Measurements from ENCODE around the gene UBAP2L.

GRCh38 chr1:154240294-154240833 lies 19.6 kb downstream of the UBAP2L start:
- no peak for TF ChIP-seq CTCF (IDR thresholded peaks at IDR 0.05)
- TF ChIP-seq POLR2A (IDR thresholded peaks at IDR 0.05) = no peak

Measured in sigmoid colon (tissue), 3 donors.